Type B pancreatic cell (in vitro differentiated cells): ENCODE data around the gene MEGF8. TPM values are rescaled to one million over a fixed set of nuclear protein-coding genes. Genes with fewer than 3 reads are reported as not detected.

Experiments used
- DNase-seq: peaks from one replicate; pipeline ENCODE4 v3.0.0; 2021; ENCODE audit warnings: mixed read lengths; ENCODE audit not compliant: unreplicated experiment; ENCODE audit errors: extremely low spot score
- H3K27ac Mint-ChIP-seq: 2 replicates; pipeline ENCODE4 v1.8.0; 2021; ENCODE audit warnings: mild to moderate bottlenecking, mixed read lengths
- H3K27me3 Mint-ChIP-seq: 2 replicates; pipeline ENCODE4 v1.8.0; 2021; ENCODE audit warnings: mixed read lengths
- H3K36me3 Mint-ChIP-seq: 2 replicates; pipeline ENCODE4 v1.8.0; 2021; ENCODE audit warnings: mixed read lengths
- H3K4me1 Mint-ChIP-seq: one replicate; pipeline ENCODE4 v1.8.0; 2021; ENCODE audit warnings: mixed read lengths; ENCODE audit not compliant: unreplicated experiment
- H3K4me3 Mint-ChIP-seq: 2 replicates; pipeline ENCODE4 v1.8.0; 2021; ENCODE audit warnings: mild to moderate bottlenecking, mixed read lengths
- H3K9me3 Mint-ChIP-seq: 2 replicates; pipeline ENCODE4 v1.8.0; 2021; ENCODE audit warnings: mixed read lengths
- CTCF ChIP-seq: fragments of 200-600 bp; sonication (generic); conservative IDR thresholded peaks from 2 replicates; pipeline ENCODE4 v1.5.0; 2021; ENCODE audit warnings: antibody characterized with exemption, mild to moderate bottlenecking
- total RNA-seq: library from RNA; stranded (reverse); gene quantifications from 2 replicates; pipeline ENCODE4 v1.2.1, GENCODE V29; 2021; ENCODE audit warnings: low replicate concordance

The MEGF8 gene
- total RNA-seq, 1 donor from 2014 or later = 49.5 TPM

- Mint-ChIP-seq H3K4me1 (peaks cover 13% of the 10 kb centered on the region), H3K36me3 (no peaks in the 10 kb centered on the region), H3K4me3 (no peak overlapping the region), H3K27me3 (no peaks in the 10 kb centered on the region), H3K9me3 (no peaks in the 10 kb centered on the region), H3K27ac (no peak overlapping the region)
- TF ChIP-seq CTCF = no peak
- DNase-seq = no peak
Observed at GRCh38 chr19:42412227-42412626, 86.8 kb downstream of the MEGF8 start.

- Mint-ChIP-seq H3K4me3 (no peak overlapping the region), H3K27me3 (no peaks in the 10 kb centered on the region)
Observed at GRCh38 chr19:42412661-42413076, 87.2 kb downstream of the MEGF8 start.

GRCh38 chr19:42419309-42419708 is 93.9 kb downstream of the MEGF8 start:
- no peak for TF ChIP-seq CTCF
- no peak for DNase-seq
- no peak overlapping the region for H3K27ac Mint-ChIP-seq
- H3K27me3 Mint-ChIP-seq = no peaks in the 10 kb centered on the region
- H3K36me3 Mint-ChIP-seq = peaks cover 6% of the 10 kb centered on the region
- no peak overlapping the region for H3K4me3 Mint-ChIP-seq
- no peaks in the 10 kb centered on the region for H3K9me3 Mint-ChIP-seq
- H3K4me1 Mint-ChIP-seq = peaks cover 28% of the 10 kb centered on the region

More at GRCh38 chr19:42412661-42413076, 87.2 kb downstream of the MEGF8 start:
- TF ChIP-seq CTCF = no peak
- Mint-ChIP-seq H3K9me3 (no peaks in the 10 kb centered on the region), H3K36me3 (no peaks in the 10 kb centered on the region), H3K4me1 (peaks cover 13% of the 10 kb centered on the region), H3K27ac (no peak overlapping the region)
- DNase-seq = no peak

GRCh38 chr19:42420055-42420544 is 94.7 kb downstream of the MEGF8 start:
- Mint-ChIP-seq H3K36me3 (peaks cover 6% of the 10 kb centered on the region), H3K9me3 (no peaks in the 10 kb centered on the region), H3K4me1 (peaks cover 28% of the 10 kb centered on the region), H3K4me3 (peak overlapping the region; percentile 27), H3K27me3 (peaks cover 4% of the 10 kb centered on the region), H3K27ac (peak overlapping the region; percentile 9)
- DNase-seq = no peak
- TF ChIP-seq CTCF = peak; percentile 68

- Mint-ChIP-seq H3K9me3 (no peaks in the 10 kb centered on the region), H3K27me3 (peaks cover 7% of the 10 kb centered on the region), H3K4me1 (peaks cover 28% of the 10 kb centered on the region), H3K27ac (no peak overlapping the region), H3K36me3 (peaks cover 6% of the 10 kb centered on the region), H3K4me3 (peak overlapping the region; percentile 97)
- no peak for DNase-seq
- TF ChIP-seq CTCF = no peak
Observed at GRCh38 chr19:42421101-42421500, 95.7 kb downstream of the MEGF8 start.

GRCh38 chr19:42421591-42422031 is 96.2 kb downstream of the MEGF8 start:
- no peak for DNase-seq
- H3K27me3 Mint-ChIP-seq = peaks cover 7% of the 10 kb centered on the region
- H3K4me3 Mint-ChIP-seq = peak overlapping the region; percentile 97
- TF ChIP-seq CTCF = no peak
- peaks cover 28% of the 10 kb centered on the region for H3K4me1 Mint-ChIP-seq
- no peaks in the 10 kb centered on the region for H3K9me3 Mint-ChIP-seq
- peak overlapping the region; percentile 26 for H3K27ac Mint-ChIP-seq
- H3K36me3 Mint-ChIP-seq = peaks cover 6% of the 10 kb centered on the region
